GM18873 (cell line): ENCODE measurements around the gene MBNL1.

Experiments used
- ATAC-seq: cut with Tn5 transposase; IDR thresholded peaks from one replicate; pipeline ENCODE4 v1.9.1; 2021; ENCODE audit warnings: mild to moderate bottlenecking, moderate library complexity, moderate number of reproducible peaks; ENCODE audit not compliant: unreplicated experiment, low FRiP score

The MBNL1 gene

GRCh38 chr3:152268555-152269055, at the start of gene MBNL1:
TSS of gene MBNL1 (plus strand) at chr3:152268929. CDS start at chr3:152300194, 31,265 bp downstream.
- ATAC-seq: peak; percentile 63

DNA sequence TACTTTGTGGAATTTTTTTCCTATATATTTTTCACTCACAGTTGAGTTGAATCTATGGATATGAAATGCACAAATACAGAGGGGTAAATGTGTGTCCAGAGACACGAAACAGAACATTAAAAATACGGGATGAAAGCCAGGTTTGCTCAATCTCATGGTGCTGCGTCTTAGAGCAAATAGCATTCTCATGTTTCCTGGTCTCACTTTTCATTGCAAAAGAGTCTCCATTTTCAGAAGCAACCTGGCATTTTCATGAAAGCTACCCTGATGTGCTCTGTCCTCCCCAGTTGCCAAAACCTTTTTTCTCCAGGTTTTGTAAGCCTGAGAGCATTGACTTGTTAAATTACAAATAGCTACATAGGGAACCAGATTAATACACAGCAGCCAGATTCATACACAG, 49.5 kb upstream of the MBNL1 start:
- no peak for ATAC-seq

GRCh38 chr3:152219769-152220255, 48.9 kb upstream of the MBNL1 start:
- ATAC-seq: no peak

- no peak for ATAC-seq
Measured at GRCh38 chr3:152222327-152222726, 46.4 kb upstream of the MBNL1 start.

GRCh38 chr3:152225201-152225600, 43.5 kb upstream of the MBNL1 start:
- no peak for ATAC-seq

DNA sequence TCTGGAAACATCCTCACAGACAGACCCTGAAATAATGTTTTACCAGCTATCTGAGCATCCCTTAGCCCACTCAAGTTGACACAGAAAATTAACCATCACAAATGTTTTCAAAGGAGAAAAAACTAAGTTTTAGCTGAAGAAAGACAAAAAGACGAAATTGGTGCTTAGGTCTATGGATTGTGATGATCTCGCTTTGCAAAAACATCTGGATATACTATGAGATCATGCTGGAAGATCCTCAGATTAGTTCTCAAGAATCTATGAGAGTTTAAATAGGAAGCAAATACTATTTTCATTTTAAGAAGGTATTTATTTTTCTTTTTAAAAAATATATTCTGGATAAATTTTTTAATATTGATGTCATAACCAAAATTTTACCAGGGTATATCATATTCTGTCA, 42.6 kb upstream of the MBNL1 start:
- no peak for ATAC-seq

DNA sequence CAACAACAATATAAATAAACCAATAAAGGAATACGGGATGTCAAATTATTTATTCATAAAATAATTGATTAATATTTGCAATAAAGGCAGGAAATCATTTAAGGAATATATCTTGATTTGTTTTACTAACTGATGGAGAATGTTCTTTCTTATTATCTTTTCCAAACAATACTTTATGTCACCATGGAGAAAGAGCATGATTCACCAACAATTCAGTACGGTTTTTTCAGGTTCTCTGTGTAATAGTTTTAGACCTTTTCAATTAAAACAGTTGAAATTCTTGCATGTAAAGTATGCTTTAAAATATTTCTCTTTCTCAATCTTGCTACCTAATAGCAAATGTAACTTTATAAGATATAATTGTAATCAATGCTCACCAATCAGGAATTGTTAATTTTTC, 41.7 kb upstream of the MBNL1 start:
- no peak for ATAC-seq

- no peak for ATAC-seq
Measured at GRCh38 chr3:152229692-152230091, 39.0 kb upstream of the MBNL1 start.

DNA sequence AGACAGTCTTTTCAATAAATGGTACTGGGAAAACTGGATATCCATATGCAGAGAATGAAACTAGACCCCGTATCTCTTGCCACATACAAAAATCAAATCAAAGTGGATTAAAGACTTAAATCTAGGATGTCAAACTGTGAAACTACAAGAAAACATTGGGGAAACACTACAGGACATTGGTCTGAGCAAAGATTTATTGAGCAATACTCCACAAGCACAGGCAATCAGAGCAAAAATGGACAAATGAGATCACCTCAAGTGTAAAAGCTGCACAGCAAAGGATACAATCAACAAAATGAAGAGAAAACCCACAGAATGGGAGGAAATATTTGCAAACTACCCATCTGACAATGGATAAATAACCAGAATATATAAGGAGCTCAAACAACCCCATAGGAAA, 38.4 kb upstream of the MBNL1 start:
- ATAC-seq: no peak

DNA sequence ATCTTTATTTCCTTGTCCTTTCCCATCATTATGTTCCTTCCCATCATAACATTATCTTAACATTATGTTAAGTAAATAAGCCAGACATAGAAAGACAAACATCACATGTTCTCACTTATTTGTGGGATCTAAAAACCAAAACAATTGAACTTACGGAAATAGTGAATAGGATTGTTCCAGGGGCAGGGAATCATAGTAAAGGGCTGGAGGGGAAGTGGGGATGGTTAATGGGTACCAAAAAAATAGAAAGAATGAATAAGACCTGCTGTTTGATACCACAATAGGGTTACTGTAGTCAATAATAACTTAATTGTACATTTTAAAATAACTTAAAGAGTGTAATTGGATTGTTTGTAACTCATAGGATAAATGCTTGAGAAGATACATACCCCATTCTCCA, 36.7 kb upstream of the MBNL1 start:
- no peak for ATAC-seq

GRCh38 chr3:152232679-152233078, 36.0 kb upstream of the MBNL1 start:
- no peak for ATAC-seq

GRCh38 chr3:152234657-152235375, 33.9 kb upstream of the MBNL1 start:
- ATAC-seq: no peak

- no peak for ATAC-seq
Measured at GRCh38 chr3:152235709-152236298, 32.9 kb upstream of the MBNL1 start.

DNA sequence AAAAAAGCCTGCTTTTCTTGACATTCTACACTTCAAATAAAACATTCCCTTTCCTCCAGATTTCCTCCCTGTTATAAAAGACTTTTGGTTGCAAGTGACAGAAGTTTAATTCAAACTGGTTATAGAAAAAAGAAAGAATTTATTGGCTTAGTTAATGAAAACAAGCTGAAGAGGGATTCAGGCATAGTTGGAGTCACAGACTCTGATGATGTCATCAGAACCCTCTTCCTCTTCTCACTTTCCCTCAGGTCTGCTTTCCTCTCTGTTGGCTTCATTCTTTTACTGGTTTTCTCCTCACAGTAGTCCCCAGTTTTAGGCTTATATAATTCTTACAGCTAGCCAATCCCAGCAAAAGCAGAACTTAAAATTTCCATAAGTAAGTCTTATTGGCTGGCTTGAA, 32.0 kb upstream of the MBNL1 start:
- no peak for ATAC-seq

DNA sequence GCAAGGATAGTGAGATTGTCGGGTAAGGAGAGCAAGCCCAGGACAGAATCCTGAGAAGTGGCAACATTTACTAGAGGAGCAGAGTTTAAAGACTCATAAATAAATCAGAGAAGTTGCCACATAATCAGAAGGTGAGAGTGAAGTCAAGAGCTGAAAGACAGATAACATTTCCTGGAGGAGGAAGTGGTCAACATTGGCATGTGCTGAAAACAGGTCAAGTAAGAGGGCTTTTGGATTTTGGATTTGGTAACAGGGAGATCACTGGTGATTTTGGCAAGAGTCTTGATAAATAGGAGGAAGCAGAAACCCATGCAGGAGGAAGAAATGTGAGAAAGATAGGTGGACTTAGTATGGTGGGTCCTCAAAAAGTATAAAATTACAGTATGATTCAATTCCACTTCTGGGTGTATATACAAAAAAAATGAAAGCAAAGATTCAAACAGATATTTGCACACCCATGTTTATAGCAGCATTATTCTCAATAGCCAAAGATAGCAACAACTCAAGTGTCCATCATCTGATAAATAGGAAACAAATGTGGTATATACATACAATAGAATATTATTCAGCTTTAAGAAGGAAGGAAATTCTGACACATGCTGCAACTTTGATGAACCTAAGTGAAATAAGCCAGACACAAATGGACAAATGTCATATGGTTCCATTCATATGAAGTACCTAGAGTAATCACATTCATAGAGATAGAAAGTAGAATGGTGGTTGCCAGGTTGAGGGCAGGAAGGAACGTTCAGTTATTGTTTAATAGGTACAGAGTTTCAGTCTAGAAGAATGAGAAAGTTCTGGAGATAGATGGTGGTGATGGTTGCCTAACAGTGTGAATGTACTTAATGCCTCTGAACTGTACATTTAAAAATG, 27.3 kb upstream of the MBNL1 start:
- peak; percentile 70 for ATAC-seq

DNA sequence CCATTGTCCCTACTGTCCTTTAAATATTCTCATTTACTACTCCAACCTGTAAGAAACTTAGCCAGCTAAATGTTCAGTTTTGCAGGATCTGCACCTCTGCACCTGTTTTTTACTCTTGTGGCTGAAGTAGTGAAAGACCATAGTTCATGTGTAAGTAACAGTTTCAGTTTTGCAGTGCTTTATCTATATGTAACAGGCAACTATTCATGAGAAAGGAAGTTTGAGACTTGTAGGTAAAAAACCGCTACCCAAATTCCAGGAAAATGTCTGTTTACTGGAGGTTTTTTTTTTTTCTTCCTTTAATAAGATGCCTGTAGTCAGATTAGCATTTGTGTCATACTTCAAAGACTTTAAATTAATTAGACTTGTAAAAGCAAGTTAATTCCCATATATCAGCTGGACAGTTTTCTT, 25.4 kb upstream of the MBNL1 start:
- peak; percentile 60 for ATAC-seq

DNA sequence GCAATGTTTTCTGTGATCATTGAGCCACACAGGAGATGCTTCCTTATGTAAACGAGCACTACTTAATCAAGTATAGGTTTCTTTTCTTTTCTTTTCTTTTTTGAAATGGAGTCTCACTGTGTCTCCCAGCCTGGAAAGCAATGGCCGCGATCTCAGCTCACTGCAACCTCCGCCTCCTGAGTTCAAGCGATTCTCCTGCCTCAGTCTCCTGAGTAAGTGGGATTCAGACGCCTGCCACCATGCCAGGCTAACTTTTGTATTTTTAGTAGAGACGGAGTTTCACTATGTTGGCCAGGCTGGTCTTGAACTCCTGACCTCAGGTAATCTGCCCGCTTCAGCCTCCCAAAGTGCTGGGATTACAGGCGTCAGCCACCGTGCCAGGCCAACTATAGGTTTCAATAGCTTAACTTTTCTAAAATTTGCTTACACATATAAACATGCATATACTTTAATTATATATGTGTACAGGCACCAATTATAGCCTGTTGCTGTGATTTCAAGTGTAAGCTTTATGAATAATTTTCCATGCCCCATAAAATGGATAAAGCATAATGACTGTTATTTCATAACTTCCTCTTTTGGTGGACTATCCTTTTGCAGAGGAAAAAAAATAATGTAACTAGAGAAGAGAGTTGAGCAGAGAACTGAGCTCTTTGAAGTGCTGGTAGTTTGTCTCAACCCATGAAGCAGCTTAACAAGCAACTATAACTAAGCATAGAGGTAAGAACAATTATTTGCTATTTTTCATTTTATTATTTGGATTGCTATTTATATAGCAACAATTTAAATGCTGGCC, 24.8 kb upstream of the MBNL1 start:
- ATAC-seq: peak; percentile 18

- ATAC-seq: no peak
Measured at GRCh38 chr3:152244517-152244888, 24.2 kb upstream of the MBNL1 start.

DNA sequence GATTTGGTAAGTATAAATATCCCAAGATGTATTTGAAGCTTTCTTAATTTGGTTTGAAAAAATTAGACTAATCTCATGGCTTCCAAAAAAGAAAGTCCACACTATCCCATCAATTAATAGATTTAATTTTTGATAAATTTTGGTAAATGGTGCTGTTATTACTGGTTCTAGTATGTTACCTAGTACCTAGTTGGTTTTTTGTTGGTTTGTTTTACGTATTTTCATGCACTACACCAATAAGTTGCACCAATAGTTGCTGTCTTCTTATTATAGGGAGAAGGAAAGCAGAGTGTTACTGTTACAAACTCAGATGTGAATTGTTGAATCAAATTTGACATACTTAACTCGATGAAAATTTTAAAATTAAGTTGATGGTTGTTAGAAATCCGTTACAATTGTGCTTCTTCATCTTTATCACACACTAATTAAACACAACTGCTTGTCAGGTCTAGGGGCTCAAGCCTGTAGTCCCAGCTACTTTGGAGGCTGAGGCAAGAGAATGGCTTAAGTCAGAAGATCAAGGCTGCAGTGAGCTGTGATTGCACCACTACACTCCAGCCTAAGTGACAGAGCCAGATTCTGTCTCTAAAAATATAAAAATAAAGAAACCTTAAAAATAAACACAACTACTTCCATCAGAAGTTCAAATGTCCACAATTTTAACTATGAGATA, 23.1 kb upstream of the MBNL1 start:
- no peak for ATAC-seq

DNA sequence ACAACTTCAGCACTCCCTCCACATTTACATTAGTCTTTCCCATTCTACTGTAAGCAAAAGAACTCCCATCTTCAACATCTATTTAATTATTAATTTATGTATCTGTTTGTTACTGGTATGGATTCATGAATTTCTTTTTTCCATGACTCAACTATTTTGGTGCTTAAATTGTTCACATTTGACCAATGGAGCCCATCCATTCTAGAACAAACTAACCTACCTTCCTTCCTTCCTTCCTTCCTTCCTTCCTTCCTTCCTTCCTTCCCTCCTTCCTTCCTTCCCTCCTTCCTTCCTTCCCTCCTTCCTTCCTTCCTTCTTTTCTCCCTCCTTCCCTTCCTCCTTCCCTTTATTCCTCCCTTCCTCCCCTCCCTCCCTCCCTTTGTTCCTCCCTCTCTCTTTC, 16.8 kb upstream of the MBNL1 start:
- ATAC-seq: no peak
